ENCODE data around the gene CADPS. TPM values are rescaled to one million over a fixed set of nuclear protein-coding genes. Genes with fewer than 3 reads are reported as not detected.

The CADPS gene
- total RNA-seq, 1 experiment from 2014 or later: 7.0 TPM

DNA sequence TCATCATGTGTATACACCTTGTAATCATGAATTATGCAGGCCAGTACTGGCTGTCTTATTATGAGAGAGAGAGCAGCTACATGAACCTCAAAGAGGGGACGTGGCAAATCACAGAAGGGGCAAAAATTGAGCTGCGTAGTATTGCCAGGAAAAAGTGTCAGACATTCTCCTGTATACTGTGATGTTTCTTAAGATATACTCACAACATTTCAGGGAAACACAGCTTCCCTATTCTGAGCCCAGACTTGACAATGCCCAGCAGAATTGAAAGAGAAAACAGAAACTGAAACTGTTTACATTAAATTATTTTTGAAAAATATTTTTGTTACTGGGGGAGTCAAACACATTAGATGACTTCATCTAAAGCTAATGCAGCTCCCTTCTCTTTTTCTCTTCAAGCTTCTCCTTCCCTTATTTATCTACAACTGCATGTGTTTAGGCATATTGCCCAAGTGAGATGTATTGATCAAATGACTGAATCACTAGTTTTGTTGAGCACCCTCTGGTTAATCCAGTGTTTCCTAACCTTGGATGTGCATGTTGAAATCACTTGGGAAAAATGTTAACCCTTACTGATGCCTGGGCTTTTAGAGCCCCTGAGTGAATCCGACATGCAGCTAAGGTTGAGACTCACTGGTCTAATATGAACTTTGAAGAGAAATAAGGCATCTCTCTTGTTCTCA, 39.5 kb downstream of the CADPS start:
- ATAC-seq (no peak), DNase-seq (ENCODE audit: low spot score) (no peak)
- POLR2A ChIA-PET: interaction anchor here (0.6 kb wide), 1 partner anchor 15 kb away, joined by 3 read pairs; no protein-coding TSS in a partner anchor
- TF ChIP-seq GRHL2 (CRISPR knock-in tag; IDR thresholded peaks at IDR 0.05; ENCODE audit: insufficient replicate concordance, severe bottlenecking) (no peak), ETV6 (CRISPR knock-in tag; IDR thresholded peaks at IDR 0.05) (no peak), NFE2L1 (CRISPR knock-in tag; IDR thresholded peaks at IDR 0.05) (no peak), ZNF425 (CRISPR knock-in tag; conservative IDR thresholded peaks at IDR 0.05) (no peak), HMGXB4 (CRISPR knock-in tag; IDR thresholded peaks at IDR 0.05) (no peak), PRRX2 (CRISPR knock-in tag; IDR thresholded peaks at IDR 0.05) (no peak), USF1 (CRISPR knock-in tag; IDR thresholded peaks at IDR 0.05) (no peak), SMAD4 (CRISPR knock-in tag; IDR thresholded peaks at IDR 0.05) (no peak), ZBTB21 (CRISPR knock-in tag; IDR thresholded peaks at IDR 0.05; ENCODE audit: borderline replicate concordance) (no peak), GABPB1 (CRISPR knock-in tag; IDR thresholded peaks at IDR 0.05) (no peak), ZNF232 (CRISPR knock-in tag; IDR thresholded peaks at IDR 0.05) (no peak), ZNF138 (CRISPR knock-in tag; conservative IDR thresholded peaks at IDR 0.05) (no peak), MLX (CRISPR knock-in tag; IDR thresholded peaks at IDR 0.05) (no peak), E2F5 (CRISPR knock-in tag; IDR thresholded peaks at IDR 0.05) (no peak), CREB1 (CRISPR knock-in tag; IDR thresholded peaks at IDR 0.05) (no peak)
- TF ChIP-seq, protein P1, sequence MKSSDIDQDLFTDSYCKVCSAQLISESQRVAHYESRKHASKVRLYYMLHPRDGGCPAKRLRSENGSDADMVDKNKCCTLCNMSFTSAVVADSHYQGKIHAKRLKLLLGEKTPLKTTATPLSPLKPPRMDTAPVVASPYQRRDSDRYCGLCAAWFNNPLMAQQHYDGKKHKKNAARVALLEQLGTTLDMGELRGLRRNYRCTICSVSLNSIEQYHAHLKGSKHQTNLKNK (CRISPR knock-in tag; IDR thresholded peaks at IDR 0.05): no peak
- TF ChIP-seq, protein P2, sequence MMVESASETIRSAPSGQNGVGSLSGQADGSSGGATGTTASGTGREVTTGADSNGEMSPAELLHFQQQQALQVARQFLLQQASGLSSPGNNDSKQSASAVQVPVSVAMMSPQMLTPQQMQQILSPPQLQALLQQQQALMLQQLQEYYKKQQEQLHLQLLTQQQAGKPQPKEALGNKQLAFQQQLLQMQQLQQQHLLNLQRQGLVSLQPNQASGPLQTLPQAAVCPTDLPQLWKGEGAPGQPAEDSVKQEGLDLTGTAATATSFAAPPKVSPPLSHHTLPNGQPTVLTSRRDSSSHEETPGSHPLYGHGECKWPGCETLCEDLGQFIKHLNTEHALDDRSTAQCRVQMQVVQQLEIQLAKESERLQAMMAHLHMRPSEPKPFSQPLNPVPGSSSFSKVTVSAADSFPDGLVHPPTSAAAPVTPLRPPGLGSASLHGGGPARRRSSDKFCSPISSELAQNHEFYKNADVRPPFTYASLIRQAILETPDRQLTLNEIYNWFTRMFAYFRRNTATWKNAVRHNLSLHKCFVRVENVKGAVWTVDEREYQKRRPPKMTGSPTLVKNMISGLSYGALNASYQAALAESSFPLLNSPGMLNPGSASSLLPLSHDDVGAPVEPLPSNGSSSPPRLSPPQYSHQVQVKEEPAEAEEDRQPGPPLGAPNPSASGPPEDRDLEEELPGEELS (CRISPR knock-in tag; IDR thresholded peaks at IDR 0.05): no peak
- TF ChIP-seq, protein P3, sequence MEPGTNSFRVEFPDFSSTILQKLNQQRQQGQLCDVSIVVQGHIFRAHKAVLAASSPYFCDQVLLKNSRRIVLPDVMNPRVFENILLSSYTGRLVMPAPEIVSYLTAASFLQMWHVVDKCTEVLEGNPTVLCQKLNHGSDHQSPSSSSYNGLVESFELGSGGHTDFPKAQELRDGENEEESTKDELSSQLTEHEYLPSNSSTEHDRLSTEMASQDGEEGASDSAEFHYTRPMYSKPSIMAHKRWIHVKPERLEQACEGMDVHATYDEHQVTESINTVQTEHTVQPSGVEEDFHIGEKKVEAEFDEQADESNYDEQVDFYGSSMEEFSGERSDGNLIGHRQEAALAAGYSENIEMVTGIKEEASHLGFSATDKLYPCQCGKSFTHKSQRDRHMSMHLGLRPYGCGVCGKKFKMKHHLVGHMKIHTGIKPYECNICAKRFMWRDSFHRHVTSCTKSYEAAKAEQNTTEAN (CRISPR knock-in tag; IDR thresholded peaks at IDR 0.05): no peak
- Mint-ChIP-seq H3K27me3 (ENCODE audit: low read depth) (no peaks in the 10 kb centered on the region), H3K4me1 (no peaks in the 10 kb centered on the region), H3K27ac (no peak overlapping the region), H3K36me3 (no peaks in the 10 kb centered on the region), H3K9me3 (no peaks in the 10 kb centered on the region), H3K4me3 (no peak overlapping the region)
- CTCF ChIA-PET: interaction anchor here (0.7 to 1.2 kb wide), 3 partner anchors 38 to 358 kb away, joined by 3 to 4 read pairs (median 4); no protein-coding TSS in a partner anchor
